Thyroid gland (tissue), 4 donors: ENCODE results near the gene GEMIN5. TPM values are rescaled to one million over a fixed set of nuclear protein-coding genes. Genes with fewer than 3 reads are reported as not detected.

Experiments used
- DNase-seq, 2 donors: peaks; one replicate each; pipeline ENCODE4 v3.0.0-alpha.2; 2019
- H3K27ac ChIP-seq, 3 donors: fragments of 200-600 bp; sonication (generic); 1 replicate in 2 of 3; 2 replicates in 1 of 3; pipeline ENCODE4 v1.5.1; 2016 to 2019; ENCODE audit warnings: mild to moderate bottlenecking in 1 of 3, moderate library complexity in 1 of 3
- H3K27me3 ChIP-seq: fragments of 200-600 bp; sonication (generic); one replicate; pipeline ENCODE4 v1.5.1; 2019
- H3K36me3 ChIP-seq, 2 donors: fragments of 200-600 bp; sonication (generic); one replicate each; pipeline ENCODE4 v1.5.1; 2016 to 2019
- H3K4me1 ChIP-seq, 2 donors: fragments of 200-600 bp; sonication (generic); one replicate each; pipeline ENCODE4 v1.5.1; 2017 to 2019
- H3K4me3 ChIP-seq, 3 donors: fragments of 200-600 bp; sonication (generic); replicated peaks in 1 of 3; 1 replicate in 2 of 3; 2 replicates in 1 of 3; pipeline ENCODE4 v1.5.1; 2016; ENCODE audit warnings: mild to moderate bottlenecking in 1 of 3
- H3K9me3 ChIP-seq: fragments of 200-600 bp; sonication (generic); one replicate; pipeline ENCODE4 v1.5.1; 2017
- POLR2A ChIP-seq, 2 donors: fragments of 450-650 bp; IDR thresholded peaks; one replicate each; pipeline ENCODE4 v1.6.1; 2017; ENCODE audit warnings: antibody characterized with exemption in 2 of 2, mild to moderate bottlenecking in 2 of 2, moderate library complexity in 1 of 2
- WGBS, 2 donors: methylation state at CpG; one replicate each; pipeline ENCODE4 v1.1.5; 2017; 5-methylcytosine and 5-hydroxymethylcytosine counted together
- intact Hi-C: fragments of 100-400 bp; cut with DNase I; formaldehyde crosslinking; loops from one replicate; pipeline ENCODE4 v1.15.1; 2023
- total RNA-seq, 4 donors: library from RNA; depleted of rRNA; stranded (reverse); fragments of >200 nt; gene quantifications; one replicate each; pipeline ENCODE4 v1.2.3, GENCODE V29; 2016
- TF ChIP-seq, protein P1 (sequence below), 6 experiments: fragments of 200-600 bp in 3 of 6; fragments of 450-650 bp in 3 of 6; sonication (generic) in 3 of 6; IDR thresholded peaks; one replicate each; pipeline ENCODE4 v1.5.1; 2016 to 2019; ENCODE audit warnings: antibody characterized with exemption in 6 of 6, mild to moderate bottlenecking in 2 of 6, inconsistent platforms in 1 of 6, moderate library complexity in 1 of 6

Gene GEMIN5
- total RNA-seq, 4 donors from 2014 or later: 13.6 to 20.1 (median 15.3) TPM

DNA sequence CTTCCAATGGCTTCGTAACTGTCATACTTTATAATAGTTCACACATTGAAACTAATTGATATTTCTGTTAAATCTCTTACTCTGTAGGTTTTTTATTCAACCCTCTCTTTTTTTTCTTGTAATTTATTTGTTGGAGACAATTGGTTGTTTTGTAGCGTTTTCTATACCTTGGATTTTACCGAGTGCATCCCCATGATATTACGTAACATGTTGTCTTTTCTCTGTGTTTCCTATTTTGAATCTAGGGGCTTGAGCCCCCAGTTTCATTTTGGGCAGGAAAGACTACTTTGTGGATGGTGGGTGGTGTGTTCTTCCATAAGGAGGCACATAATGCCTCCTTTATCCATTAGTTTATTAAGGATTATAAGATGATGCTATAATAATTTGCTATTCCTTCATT lies 10.3 kb upstream of the GEMIN5 start:
- no peak for TF ChIP-seq POLR2A (IDR thresholded peaks at IDR 0.05)
- Histone ChIP-seq H3K27ac (no peak overlapping the region), H3K36me3 (no peaks in the 10 kb centered on the region), H3K9me3 (no peaks in the 10 kb centered on the region), H3K27me3 (no peaks in the 10 kb centered on the region), H3K4me1 (no peaks in the 10 kb centered on the region), H3K4me3 (no peak overlapping the region)
- intact Hi-C loops: no loop called here
- DNase-seq: no peak
- 96 to 97% methylated on average over 4 of the region's 4 CpGs for WGBS, 2 donors

DNA sequence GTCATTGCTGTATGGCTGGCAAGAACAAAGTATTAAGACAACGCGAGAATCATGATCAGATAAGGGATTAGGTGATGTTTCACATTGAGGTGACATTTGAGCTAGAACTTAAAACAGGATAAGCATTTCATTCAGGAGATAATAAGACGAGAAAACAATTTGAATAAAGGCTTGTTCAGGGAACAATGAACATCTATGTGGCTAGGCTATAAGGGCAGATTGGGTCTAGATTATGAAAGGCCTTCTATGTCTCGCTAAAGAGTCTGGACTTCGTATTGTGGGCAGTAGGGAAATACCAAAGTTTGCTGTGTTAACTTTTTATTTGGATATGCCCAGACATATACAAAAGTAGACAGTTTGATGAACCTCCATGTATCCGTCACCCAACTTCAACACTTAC lies 9.8 kb upstream of the GEMIN5 start:
- TF ChIP-seq POLR2A (IDR thresholded peaks at IDR 0.05): no peak
- TF ChIP-seq, protein P1, sequence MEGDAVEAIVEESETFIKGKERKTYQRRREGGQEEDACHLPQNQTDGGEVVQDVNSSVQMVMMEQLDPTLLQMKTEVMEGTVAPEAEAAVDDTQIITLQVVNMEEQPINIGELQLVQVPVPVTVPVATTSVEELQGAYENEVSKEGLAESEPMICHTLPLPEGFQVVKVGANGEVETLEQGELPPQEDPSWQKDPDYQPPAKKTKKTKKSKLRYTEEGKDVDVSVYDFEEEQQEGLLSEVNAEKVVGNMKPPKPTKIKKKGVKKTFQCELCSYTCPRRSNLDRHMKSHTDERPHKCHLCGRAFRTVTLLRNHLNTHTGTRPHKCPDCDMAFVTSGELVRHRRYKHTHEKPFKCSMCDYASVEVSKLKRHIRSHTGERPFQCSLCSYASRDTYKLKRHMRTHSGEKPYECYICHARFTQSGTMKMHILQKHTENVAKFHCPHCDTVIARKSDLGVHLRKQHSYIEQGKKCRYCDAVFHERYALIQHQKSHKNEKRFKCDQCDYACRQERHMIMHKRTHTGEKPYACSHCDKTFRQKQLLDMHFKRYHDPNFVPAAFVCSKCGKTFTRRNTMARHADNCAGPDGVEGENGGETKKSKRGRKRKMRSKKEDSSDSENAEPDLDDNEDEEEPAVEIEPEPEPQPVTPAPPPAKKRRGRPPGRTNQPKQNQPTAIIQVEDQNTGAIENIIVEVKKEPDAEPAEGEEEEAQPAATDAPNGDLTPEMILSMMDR (IDR thresholded peaks at IDR 0.05): no peak
- no peak for DNase-seq
- WGBS, 2 donors: 91 to 96% methylated on average over 6 of the region's 6 CpGs
- H3K27me3 ChIP-seq: no peaks in the 10 kb centered on the region
- H3K4me1 ChIP-seq: no peaks in the 10 kb centered on the region
- intact Hi-C loops: no loop called here
- no peaks in the 10 kb centered on the region for H3K36me3 ChIP-seq
- no peaks in the 10 kb centered on the region for H3K9me3 ChIP-seq
- no peak overlapping the region for H3K4me3 ChIP-seq
- no peak overlapping the region for H3K27ac ChIP-seq

DNA sequence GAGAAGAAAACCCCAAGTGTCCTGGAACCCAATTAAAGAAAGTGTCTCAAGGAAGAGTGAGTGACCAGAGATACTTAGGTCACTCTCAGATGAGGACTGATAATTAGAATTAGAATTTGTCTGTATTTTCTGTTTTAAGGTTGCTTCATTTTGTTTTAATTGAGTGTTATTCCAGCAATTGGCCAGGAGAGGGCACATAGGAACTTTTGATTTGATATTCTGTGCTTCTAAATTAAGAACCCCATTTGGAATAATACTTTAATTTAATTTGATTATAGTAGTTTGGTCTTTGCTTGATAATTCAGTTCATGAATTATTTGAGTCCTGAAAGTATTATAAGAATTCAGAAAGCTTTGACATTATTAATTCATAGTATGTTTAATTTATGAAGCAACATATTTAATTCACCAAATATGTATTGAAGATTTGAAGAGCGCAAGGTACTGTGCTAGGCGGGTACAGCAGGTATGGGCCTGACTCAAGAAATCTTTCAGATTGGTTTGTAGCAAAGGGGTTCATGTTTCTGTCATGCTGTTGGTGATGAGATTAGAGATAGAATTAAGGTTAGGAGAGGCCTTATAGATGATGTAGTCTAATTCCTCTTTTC lies 7.8 kb upstream of the GEMIN5 start:
- Histone ChIP-seq H3K27ac (no peak overlapping the region), H3K4me3 (no peak overlapping the region), H3K4me1 (peaks cover 6 to 11% of the 10 kb centered on the region in 2 donors), H3K9me3 (no peaks in the 10 kb centered on the region), H3K27me3 (no peaks in the 10 kb centered on the region), H3K36me3 (no peaks in the 10 kb centered on the region)
- 93 to 94% methylated on average over 2 of the region's 2 CpGs for WGBS, 2 donors
- no peak for TF ChIP-seq POLR2A (IDR thresholded peaks at IDR 0.05)
- TF ChIP-seq, protein P1 (IDR thresholded peaks at IDR 0.05): peak in 4 of 6 experiments; percentile 39 to 63 (median 50)
- DNase-seq: no peak
- intact Hi-C loops: no loop called here

DNA sequence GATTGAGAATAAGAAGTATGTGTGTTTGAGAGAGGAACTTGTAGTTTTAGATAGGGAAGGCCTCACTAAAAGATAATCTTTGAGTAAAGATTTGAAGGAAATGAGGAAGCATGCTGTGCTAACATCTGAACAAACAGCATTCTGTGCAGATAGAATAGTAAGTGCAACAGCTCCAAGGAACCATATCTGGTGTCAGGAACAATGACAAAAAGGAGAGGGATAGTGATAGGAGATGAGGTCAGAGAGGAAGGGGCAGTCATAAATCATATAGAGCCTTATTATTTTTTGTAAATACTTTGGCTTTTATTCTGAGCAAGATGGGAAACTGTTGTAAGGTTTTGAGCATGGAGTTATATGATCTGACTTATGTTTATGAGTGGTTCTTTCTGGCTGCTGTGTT lies 6.7 kb upstream of the GEMIN5 start:
- H3K27ac ChIP-seq: no peak overlapping the region
- no peak for TF ChIP-seq POLR2A (IDR thresholded peaks at IDR 0.05)
- TF ChIP-seq, protein P1 (IDR thresholded peaks at IDR 0.05): no peak
- H3K36me3 ChIP-seq: no peaks in the 10 kb centered on the region
- no peak overlapping the region for H3K4me3 ChIP-seq
- peaks cover 11 to 16% of the 10 kb centered on the region in 2 donors for H3K4me1 ChIP-seq
- H3K27me3 ChIP-seq: no peaks in the 10 kb centered on the region
- no peak for DNase-seq
- no peaks in the 10 kb centered on the region for H3K9me3 ChIP-seq
- intact Hi-C loops: no loop called here

DNA sequence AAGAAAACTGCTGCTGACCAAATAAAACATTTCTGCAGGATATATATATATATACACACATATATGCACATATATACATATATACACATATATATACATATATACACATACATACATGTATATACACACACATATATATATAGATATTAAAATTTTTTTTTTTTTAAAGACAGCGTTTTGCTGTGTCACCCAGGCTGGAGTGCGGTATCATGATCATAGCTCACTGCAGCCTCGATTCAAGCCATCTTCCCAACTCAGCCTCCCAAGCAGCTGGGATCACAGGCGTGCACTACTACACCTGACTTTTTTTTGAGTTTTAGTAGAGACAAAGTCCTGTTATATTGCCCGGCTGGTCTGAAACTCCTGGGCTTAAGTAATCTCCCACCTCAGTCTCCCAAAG lies 5.5 kb upstream of the GEMIN5 start:
- Histone ChIP-seq H3K9me3 (no peaks in the 10 kb centered on the region), H3K27ac (no peak overlapping the region), H3K4me3 (no peak overlapping the region), H3K36me3 (no peaks in the 10 kb centered on the region), H3K27me3 (no peaks in the 10 kb centered on the region), H3K4me1 (peaks cover 14 to 16% of the 10 kb centered on the region in 2 donors)
- TF ChIP-seq POLR2A (IDR thresholded peaks at IDR 0.05): no peak
- TF ChIP-seq, protein P1 (IDR thresholded peaks at IDR 0.05): no peak
- 90 to 92% methylated on average over 5 of the region's 5 CpGs for whole genome bisulfite sequencing, 2 donors
- intact Hi-C loops: no loop called here
- no peak for DNase-seq
